GM13977 (cell line): ENCODE measurements around the gene TMEM175.
"Not testable (repeated sequence)": the region's sequence is repeated elsewhere in the genome, so short reads cannot be mapped to it uniquely, and the experiment has no call there.

Source experiments
- DNase-seq: peaks from one replicate; pipeline ENCODE4 v3.0.0; 2012; ENCODE audit warnings: low spot score
- CTCF ChIP-seq: IDR thresholded peaks from 2 replicates; pipeline ENCODE4 v1.5.1; 2012; ENCODE audit warnings: mild to moderate bottlenecking, control low read depth; ENCODE audit not compliant: insufficient read depth; ENCODE audit errors: extremely low read depth, missing control alignments
- in situ Hi-C: fragments of 300-500 bp; cut with MboI; formaldehyde crosslinking; loops from one replicate; pipeline ENCODE4 v1.12.0; 2022; ENCODE audit warnings: low sequenced_read_pairs, low pct_unique_long_range_greater_than_20kb, mixed read lengths, inconsistent platforms; ENCODE audit not compliant: unreplicated experiment

Gene TMEM175

GRCh38 chr4:971666-972500, 39.6 kb downstream of the TMEM175 start:
- DNase-seq = no peak
- in situ Hi-C loops = no loop called here
- no peak for TF ChIP-seq CTCF

- DNase-seq = peak; percentile 77
- in situ Hi-C loops = no loop called here
- TF ChIP-seq CTCF = no peak
These were observed 40.6 kb downstream of the TMEM175 start for GRCh38 chr4:972651-973424.

- peak; percentile 100 for DNase-seq
- TF ChIP-seq CTCF = no peak
- in situ Hi-C loops = no loop called here
These were observed 41.5 kb downstream of the TMEM175 start, which contains the start of gene DGKQ for GRCh38 chr4:973431-974397. Gene DGKQ, minus strand, starts transcription at chr4:973569. Its CDS starts 87 bp downstream, at chr4:973482.

GRCh38 chr4:974668-975067, 42.4 kb downstream of the TMEM175 start:
- in situ Hi-C loops = no loop called here
- TF ChIP-seq CTCF = no peak

GRCh38 chr4:976016-976415, 43.8 kb downstream of the TMEM175 start:
- DNase-seq, in situ Hi-C loops: not testable (repeated sequence)

More at GRCh38 chr4:974668-975067, 42.4 kb downstream of the TMEM175 start:
- DNase-seq = no peak

- no peak for DNase-seq
- in situ Hi-C loops = no loop called here
- no peak for TF ChIP-seq CTCF
These were observed 46.9 kb downstream of the TMEM175 start for GRCh38 chr4:978957-979701.
